Astrocyte of the spinal cord (primary cell): ENCODE measurements around the gene SLC38A11.

Experiments
- DNase-seq: peaks from one replicate; pipeline ENCODE4 v3.0.0; 2011; ENCODE audit warnings: low read depth, low spot score
- H3K4me3 ChIP-seq: 2 replicates; pipeline ENCODE4 v1.5.1; 2011; ENCODE audit warnings: low read depth, mild to moderate bottlenecking, low read length, moderate library complexity
- CTCF ChIP-seq: IDR thresholded peaks from 2 replicates; pipeline ENCODE4 v1.5.1; 2012; ENCODE audit warnings: low read depth, mild to moderate bottlenecking, low read length, inconsistent platforms
- in situ Hi-C: cut with HindIII; loops from 2 replicates; pipeline ENCODE4 v1.10.0; 2017; ENCODE audit warnings: low sequenced_read_pairs

Gene SLC38A11

GRCh38 chr2:164881524-164881923, 73.8 kb downstream of the SLC38A11 start:
- in situ Hi-C loops: no loop called here
- DNase-seq: no peak
- H3K4me3 ChIP-seq: no peak overlapping the region
- no peak for TF ChIP-seq CTCF

DNA sequence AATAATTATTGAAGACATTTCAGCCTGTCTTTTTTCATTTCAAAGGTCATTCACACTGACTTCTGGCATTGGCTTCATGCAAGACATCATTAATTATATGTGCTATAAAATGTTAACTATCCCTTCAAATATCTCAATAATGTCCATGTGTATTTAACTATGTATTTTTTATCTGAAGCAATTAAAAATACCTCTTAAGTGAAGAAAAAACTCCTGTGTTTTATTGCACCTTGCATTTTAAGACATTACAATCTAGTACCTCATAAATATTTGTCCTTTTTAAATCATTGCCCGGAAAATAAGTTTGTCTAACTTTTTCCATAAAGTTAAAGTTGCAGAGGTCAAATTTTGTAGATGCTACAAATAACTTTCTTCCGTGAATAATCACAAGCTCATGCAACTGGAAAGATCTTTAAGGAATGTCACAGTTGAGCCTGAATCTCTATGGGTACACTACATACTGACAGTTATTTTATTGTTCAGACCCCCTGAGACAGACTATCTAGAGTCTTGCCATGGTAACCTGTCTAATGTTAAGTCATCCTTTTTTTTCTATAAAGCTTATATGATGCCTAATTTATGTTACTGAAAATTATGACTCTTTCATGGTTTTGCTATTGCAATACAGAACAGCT, 75.3 kb downstream of the SLC38A11 start:
- TF ChIP-seq CTCF: no peak
- in situ Hi-C loops: no loop called here
- no peak overlapping the region for H3K4me3 ChIP-seq
- no peak for DNase-seq

- H3K4me3 ChIP-seq: no peak overlapping the region
- no peak for TF ChIP-seq CTCF
- DNase-seq: no peak
- in situ Hi-C loops: no loop called here
Observed at GRCh38 chr2:164877927-164878326, 77.4 kb downstream of the SLC38A11 start.

DNA sequence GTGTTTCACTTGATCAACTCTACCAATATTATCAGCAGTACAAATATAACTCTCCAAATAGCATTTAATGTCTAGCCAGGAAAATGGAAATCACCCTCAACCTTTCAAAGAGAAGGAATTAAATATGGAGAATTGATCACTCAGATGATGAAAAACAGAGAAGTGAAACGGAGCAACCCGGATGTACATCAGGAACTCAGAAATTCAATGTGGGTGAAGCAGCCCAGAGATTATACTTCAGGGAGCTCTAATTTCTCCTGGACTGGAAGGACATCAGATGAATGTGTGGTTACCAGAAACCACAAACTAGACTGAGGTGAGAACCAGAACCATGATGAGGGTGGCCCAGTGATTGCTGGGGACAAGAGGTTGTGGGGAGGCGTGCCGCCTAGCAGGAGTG, 78.2 kb downstream of the SLC38A11 start:
- no peak for DNase-seq
- in situ Hi-C loops: no loop called here

DNA sequence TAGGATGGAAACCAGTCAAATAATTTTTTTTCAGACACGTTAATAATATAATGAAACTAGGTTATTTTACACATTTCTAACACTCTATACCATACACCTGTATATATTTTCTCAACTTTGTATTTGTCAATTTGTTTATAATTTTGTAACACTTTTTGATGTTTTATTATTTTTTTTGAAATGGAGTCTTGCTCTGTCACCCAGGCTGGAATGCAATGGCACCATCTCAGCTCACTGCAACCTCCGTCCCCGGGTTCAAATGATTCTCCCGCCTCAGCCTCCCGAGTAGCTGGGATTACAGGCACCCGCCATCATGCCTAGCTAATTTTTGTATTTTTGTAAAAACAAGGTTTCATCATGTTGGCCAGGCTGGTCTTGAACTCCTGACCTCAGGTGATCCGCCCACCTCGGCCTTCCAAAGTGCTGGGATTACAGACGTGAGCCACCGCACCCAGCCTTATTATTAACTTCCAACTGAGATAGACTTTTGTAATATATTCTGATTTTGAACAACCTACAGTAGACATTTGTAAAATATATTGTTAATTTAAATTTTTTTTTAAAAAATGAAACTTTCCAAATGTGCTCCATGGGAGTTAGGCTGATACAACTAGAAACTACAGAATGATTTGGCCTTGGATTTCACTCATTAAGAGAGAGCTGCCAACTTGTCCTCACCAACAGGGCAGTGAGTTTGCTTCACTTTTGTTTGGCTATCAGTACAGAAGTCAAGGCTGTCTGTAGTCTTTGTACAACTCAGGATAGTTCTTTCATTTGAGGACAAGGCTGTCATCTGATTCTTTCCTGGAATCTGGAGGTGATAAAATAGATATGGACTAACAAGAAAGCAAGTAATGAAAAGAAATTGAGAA, 79.8 kb downstream of the SLC38A11 start:
- H3K4me3 ChIP-seq: no peak overlapping the region
- no peak for DNase-seq
- TF ChIP-seq CTCF: no peak
- in situ Hi-C loops: no loop called here

More for the DNA sequence above, 78.2 kb downstream of the SLC38A11 start:
- no peak for TF ChIP-seq CTCF
- no peak overlapping the region for H3K4me3 ChIP-seq

DNA sequence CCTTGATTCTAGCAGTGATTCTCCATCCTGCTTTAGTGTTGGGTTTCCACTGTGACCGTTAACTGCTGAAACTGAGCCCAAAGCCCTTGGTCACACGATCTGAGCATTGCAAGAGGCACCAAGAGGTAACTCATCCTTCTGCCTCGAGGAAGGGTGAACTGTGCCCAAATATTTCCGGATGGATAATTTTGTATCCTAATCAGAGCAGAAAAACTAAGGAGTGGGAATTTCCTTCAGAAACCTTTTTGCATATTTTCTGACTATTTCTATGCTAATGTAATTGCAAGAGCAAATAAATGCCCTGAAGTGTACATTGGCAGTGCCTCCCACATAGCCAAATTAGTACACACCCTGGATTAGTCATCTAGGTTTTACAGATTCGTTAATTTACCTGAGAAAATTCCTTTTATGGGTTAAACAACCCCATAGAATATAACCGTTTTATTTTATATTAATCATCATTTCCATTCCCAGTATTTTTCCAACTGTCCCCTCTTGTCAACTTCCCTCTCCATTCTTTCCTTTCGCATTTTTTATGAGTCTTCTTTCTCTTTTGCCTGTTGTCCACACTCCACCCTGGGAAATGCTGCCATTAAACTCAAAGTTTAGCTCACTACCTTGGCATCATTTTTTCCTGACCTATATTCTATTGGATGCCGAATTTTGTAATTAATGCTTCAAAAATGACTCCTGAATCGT, 82.0 kb downstream of the SLC38A11 start:
- no peak overlapping the region for H3K4me3 ChIP-seq
- DNase-seq: no peak
- no peak for TF ChIP-seq CTCF
- in situ Hi-C loops: no loop called here
